CD8-positive, alpha-beta memory T cell (primary cell): ENCODE results near the gene BCL11B. TPM values are rescaled to one million over a fixed set of nuclear protein-coding genes. Genes with fewer than 3 reads are reported as not detected.
A peak's percentile ranks its signal among the peaks of the same experiment; 100 is the strongest.

Experiments
- CTCF ChIA-PET: fragments of 350-600 bp; sonication (Branson Sonifier 250); formaldehyde crosslinking; loops from one replicate; lab custom pipeline; 2021; ENCODE audit warnings: antibody characterized with exemption; lab: Charles Lee
- POLR2A ChIA-PET: fragments of 350-600 bp; sonication (Branson Sonifier 250); formaldehyde crosslinking; loops from one replicate; lab custom pipeline; 2021; ENCODE audit warnings: antibody characterized with exemption; lab: Charles Lee
- DNase-seq, 5 donors: peaks; one replicate each; pipeline versions ENCODE4 v3.0.0 to v3.0.0-alpha.2; 2020 to 2022; ENCODE audit warnings: mixed read lengths in 1 of 5
- H3K27ac ChIP-seq: one replicate; pipeline ENCODE4 v1.7.0; 2013; ENCODE audit warnings: low read depth, mild to moderate bottlenecking, low read length, moderate library complexity
- H3K27me3 ChIP-seq: 2 replicates; pipeline ENCODE4 v1.7.0; 2013; ENCODE audit warnings: low read length, mild to moderate bottlenecking; ENCODE audit not compliant: insufficient read depth, poor library complexity, severe bottlenecking
- H3K36me3 ChIP-seq: 2 replicates; pipeline ENCODE4 v1.7.0; 2013; ENCODE audit warnings: mild to moderate bottlenecking, low read length, moderate library complexity; ENCODE audit not compliant: insufficient read depth
- H3K4me1 ChIP-seq: 2 replicates; pipeline ENCODE4 v1.7.0; 2013; ENCODE audit warnings: mild to moderate bottlenecking, low read length, moderate library complexity; ENCODE audit not compliant: insufficient read depth
- H3K4me3 ChIP-seq: 2 replicates; pipeline ENCODE4 v1.7.0; 2013; ENCODE audit warnings: mild to moderate bottlenecking, low read length
- H3K9me3 ChIP-seq: 2 replicates; pipeline ENCODE4 v1.7.0; 2013; ENCODE audit warnings: mild to moderate bottlenecking, low read length
- H3K27ac Mint-ChIP-seq, 8 donors: one replicate each; pipeline ENCODE4 v1.8.0; 2020 to 2021; ENCODE audit warnings: mixed read lengths in 8 of 8, mild to moderate bottlenecking in 6 of 8, inconsistent platforms in 3 of 8, moderate library complexity in 3 of 8
- H3K27me3 Mint-ChIP-seq, 2 donors: one replicate each; pipeline ENCODE4 v1.8.0; 2020 to 2021; ENCODE audit warnings: mixed read lengths in 2 of 2, mild to moderate bottlenecking in 1 of 2, moderate library complexity in 1 of 2
- H3K36me3 Mint-ChIP-seq, 3 donors: one replicate each; pipeline ENCODE4 v1.8.0; 2020 to 2021; ENCODE audit warnings: mixed read lengths in 3 of 3, inconsistent platforms in 1 of 3, mild to moderate bottlenecking in 1 of 3
- H3K4me1 Mint-ChIP-seq, 3 donors: one replicate each; pipeline ENCODE4 v1.8.0; 2020 to 2021; ENCODE audit warnings: mixed read lengths in 3 of 3, inconsistent platforms in 1 of 3, mild to moderate bottlenecking in 1 of 3
- H3K4me3 Mint-ChIP-seq, 7 donors: one replicate each; pipeline ENCODE4 v1.8.0; 2020 to 2021; ENCODE audit warnings: mixed read lengths in 7 of 7, mild to moderate bottlenecking in 6 of 7, moderate library complexity in 4 of 7, inconsistent platforms in 2 of 7
- H3K9me3 Mint-ChIP-seq, 5 donors: one replicate each; pipeline ENCODE4 v1.8.0; 2020 to 2022; ENCODE audit warnings: mixed read lengths in 5 of 5, mild to moderate bottlenecking in 3 of 5, moderate library complexity in 2 of 5, inconsistent platforms in 1 of 5
- polyA plus RNA-seq: library from polyadenylated mRNA; unstranded; fragments of 300-500 nt; fragmentation: Illumina TruSeq; gene quantifications from one replicate; pipeline ENCODE4 v1.2.3, GENCODE V29; 2021
- total RNA-seq, 2 experiments: library from RNA; stranded (reverse); gene quantifications; one replicate each; pipeline ENCODE4 v1.2.3, GENCODE V29; 2021

Gene BCL11B
- total and polyA plus RNA-seq, 3 experiments from 2014 or later = 9.7 to 42.5 (median 42.0) TPM

DNA sequence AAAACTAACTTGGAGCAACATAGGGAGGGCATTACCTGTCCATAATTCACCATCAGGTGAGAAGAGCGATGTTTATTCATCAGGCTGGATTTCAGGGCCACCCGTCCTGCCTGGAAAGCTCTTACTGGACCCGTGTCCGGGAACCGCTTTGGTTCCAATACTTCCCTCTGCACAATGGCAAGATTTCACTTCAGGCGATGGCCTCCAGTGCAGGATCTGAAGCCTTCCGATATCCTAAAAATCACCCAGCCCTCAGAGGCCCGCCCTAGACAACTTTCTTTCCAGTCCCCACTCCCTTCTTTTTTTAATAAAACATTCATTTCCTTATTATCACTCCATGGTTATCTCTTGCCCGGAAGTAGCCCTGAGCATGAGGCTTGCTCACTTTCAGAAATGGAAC is 92.5 kb downstream of the BCL11B start:
- peak overlapping the region in 5 of 7 donors; percentile 23 to 78 (median 54) for H3K4me3 Mint-ChIP-seq
- peak in 2 of 5 donors; percentile 17 to 24 for DNase-seq
- H3K27me3 Mint-ChIP-seq = peaks cover 0 to 2% of the 10 kb centered on the region in 2 donors
- H3K9me3 ChIP-seq = no peaks in the 10 kb centered on the region
- POLR2A ChIA-PET = interaction anchor here (0.5 to 2.0 kb wide), 6 partner anchors 9 to 68 kb away, joined by 3 to 8 read pairs (median 4); no protein-coding TSS in a partner anchor
- no peaks in the 10 kb centered on the region for H3K27me3 ChIP-seq
- H3K4me1 ChIP-seq = peaks cover 63% of the 10 kb centered on the region
- CTCF ChIA-PET = interaction anchor here (1.2 to 2.4 kb wide), 3 partner anchors 12 to 15 kb away, joined by 3 to 10 read pairs (median 7); no protein-coding TSS in a partner anchor
- no peak overlapping the region for H3K4me3 ChIP-seq
- H3K4me1 Mint-ChIP-seq = peaks cover 67 to 80% (median 76%) of the 10 kb centered on the region in 3 donors
- peak overlapping the region; percentile 80 to 98 (median 92) for H3K27ac Mint-ChIP-seq
- H3K9me3 Mint-ChIP-seq = no peaks in the 10 kb centered on the region
- peaks cover 13% of the 10 kb centered on the region for H3K36me3 ChIP-seq
- peaks cover 9 to 86% (median 16%) of the 10 kb centered on the region in 3 donors for H3K36me3 Mint-ChIP-seq
- no peak overlapping the region for H3K27ac ChIP-seq

DNA sequence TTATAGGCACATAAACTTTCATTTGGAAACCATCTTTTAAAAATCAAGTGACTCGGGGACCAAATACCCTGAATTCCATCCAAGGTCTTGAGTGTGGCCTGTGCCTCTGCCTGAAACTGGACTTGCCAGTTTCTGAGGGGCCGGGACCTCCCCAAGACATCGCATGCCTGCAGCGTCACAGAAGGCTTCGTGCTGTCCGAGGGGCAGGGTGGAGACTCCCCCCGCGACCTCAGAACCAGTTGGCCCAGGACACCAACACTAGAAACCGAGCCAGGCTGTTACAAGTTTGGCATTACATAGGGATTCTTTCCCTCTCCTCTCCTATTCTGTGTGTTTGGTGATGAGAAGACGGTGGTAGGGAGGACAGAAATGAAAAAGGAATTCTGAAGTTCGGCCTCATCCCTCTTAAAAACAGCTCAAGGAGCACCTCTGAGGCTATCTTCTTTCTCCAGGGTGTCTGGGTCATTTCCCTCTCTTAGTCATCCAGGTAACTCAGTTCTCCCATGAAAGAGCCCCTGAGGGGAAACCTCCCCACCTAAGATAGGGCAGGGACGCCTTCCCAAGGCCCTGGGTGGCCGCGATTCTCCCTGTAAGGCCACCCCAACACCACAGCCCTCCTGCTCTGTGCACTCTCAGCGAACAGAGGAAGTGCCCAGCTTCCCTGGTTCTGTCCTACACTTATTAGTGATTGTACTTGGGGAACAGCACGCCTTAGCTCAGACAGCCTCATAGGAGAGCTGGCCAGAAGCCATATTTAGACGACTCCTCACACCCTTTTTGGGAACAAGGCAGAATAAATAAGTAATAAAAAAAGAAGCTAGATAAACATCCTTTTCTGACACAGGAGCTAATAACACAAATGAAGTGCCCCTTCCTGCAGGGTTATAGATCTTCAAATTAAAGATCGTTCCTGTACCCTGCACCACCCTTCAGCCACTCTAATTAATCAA is 93.8 kb downstream of the BCL11B start:
- Histone ChIP-seq H3K27me3 (no peaks in the 10 kb centered on the region), H3K27ac (no peak overlapping the region), H3K9me3 (no peaks in the 10 kb centered on the region), H3K36me3 (peaks cover 19% of the 10 kb centered on the region), H3K4me1 (peaks cover 51% of the 10 kb centered on the region), H3K4me3 (no peak overlapping the region)
- POLR2A ChIA-PET = interaction anchor here (0.6 to 2.0 kb wide), 2 partner anchors 10 to 1034 kb away, joined by 3 to 7 read pairs; no protein-coding TSS in a partner anchor
- peaks cover 0 to 2% of the 10 kb centered on the region in 2 donors for H3K27me3 Mint-ChIP-seq
- peak in 1 of 5 donors; percentile 43 for DNase-seq
- peaks cover 56 to 68% (median 67%) of the 10 kb centered on the region in 3 donors for H3K4me1 Mint-ChIP-seq
- peaks cover 0 to 2% (median 0%) of the 10 kb centered on the region in 5 donors for H3K9me3 Mint-ChIP-seq
- CTCF ChIA-PET = interaction anchor here (0.9 to 2.4 kb wide), 5 partner anchors 11 to 89 kb away, joined by 3 to 10 read pairs (median 4); no protein-coding TSS in a partner anchor
- peak overlapping the region in 4 of 7 donors; percentile 0 to 75 (median 32) for H3K4me3 Mint-ChIP-seq
- H3K36me3 Mint-ChIP-seq = peaks cover 14 to 84% (median 20%) of the 10 kb centered on the region in 3 donors
- peak overlapping the region; percentile 38 to 98 (median 89) for H3K27ac Mint-ChIP-seq

DNA sequence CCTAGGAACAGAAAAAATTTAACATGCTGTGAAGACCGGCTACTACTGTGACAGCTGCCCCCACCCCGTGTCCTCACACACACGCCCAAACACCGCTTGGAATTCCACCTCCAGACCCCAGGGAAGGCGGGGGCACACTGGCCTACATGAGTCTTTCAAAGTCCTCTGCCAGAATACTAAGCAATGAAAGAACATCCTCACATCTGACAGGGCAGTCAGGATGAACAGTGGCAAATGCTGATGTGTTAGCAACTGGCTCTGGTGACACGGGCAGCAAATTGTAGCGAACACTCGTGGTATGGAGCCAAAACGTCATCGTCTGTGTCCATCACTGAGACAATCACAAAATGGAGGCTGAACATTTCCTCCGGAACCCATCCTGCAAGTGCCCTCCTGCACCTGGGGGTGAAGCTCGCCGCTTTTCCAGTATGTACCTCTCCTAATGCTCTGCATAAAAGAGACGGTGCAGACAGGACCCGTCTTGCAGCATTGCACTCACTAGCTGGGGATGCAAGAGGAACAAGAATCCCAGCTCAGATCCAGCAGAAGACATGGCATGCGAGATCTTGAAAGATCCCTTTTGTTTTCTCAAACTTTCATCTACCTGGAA is 94.8 kb downstream of the BCL11B start:
- DNase-seq = peak in 1 of 5 donors; percentile 25
- H3K9me3 Mint-ChIP-seq = peaks cover 0 to 3% (median 0%) of the 10 kb centered on the region in 5 donors
- H3K4me3 Mint-ChIP-seq = peak overlapping the region in 3 of 7 donors; percentile 8 to 50 (median 23)
- Histone ChIP-seq H3K27ac (no peak overlapping the region), H3K27me3 (no peaks in the 10 kb centered on the region), H3K4me3 (no peak overlapping the region), H3K9me3 (no peaks in the 10 kb centered on the region), H3K36me3 (peaks cover 29% of the 10 kb centered on the region), H3K4me1 (peaks cover 44% of the 10 kb centered on the region)
- ChIA-PET POLR2A (interaction anchor here (2.0 kb wide), 1 partner anchor 11 kb away, joined by 7 read pairs; no protein-coding TSS in a partner anchor), CTCF (interaction anchor here (3.2 kb wide), 1 partner anchor 11 kb away, joined by 11 read pairs; no protein-coding TSS in a partner anchor)
- peaks cover 0 to 2% of the 10 kb centered on the region in 2 donors for H3K27me3 Mint-ChIP-seq
- H3K27ac Mint-ChIP-seq = peak overlapping the region in 7 of 8 donors; percentile 57 to 98 (median 76)
- H3K36me3 Mint-ChIP-seq = peaks cover 17 to 83% (median 27%) of the 10 kb centered on the region in 3 donors
- peaks cover 50 to 67% (median 67%) of the 10 kb centered on the region in 3 donors for H3K4me1 Mint-ChIP-seq

DNA sequence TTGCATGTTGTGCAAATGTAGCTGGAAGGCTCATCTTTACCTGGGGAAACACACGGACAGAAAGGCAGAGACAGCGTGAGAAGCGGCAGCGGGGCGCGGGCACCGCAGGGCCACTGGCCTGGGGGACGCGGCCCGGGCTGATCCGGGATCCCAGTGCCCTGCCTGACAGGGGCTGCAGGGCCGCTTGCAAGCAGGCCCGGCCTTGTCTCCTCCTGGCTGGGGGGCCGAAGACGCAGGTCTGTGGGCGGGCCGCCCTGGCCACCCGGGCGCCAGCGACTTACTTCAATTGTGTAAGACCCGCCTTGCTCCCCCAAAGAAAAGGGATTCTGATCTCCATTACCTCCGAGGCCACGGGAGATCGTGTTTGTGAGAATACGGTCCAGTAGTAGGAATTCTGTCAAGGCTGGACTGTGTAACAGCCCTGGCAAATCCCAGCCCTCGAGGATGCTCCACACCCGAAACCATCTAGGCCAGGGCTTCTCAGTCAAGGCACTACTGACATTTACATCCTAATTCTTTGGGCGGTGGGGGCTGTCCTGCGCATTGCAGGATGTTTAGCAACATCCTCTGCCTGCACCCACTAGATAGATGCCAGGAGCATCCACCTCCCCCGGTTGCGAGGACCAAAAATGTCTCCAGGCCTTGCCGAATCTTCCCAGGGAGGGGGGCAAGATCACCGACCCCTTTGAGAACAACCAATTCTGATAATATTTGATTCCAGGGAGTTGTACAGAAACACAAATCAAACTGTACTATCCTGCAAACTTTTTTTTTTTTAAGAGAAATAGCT is 95.6 kb downstream of the BCL11B start:
- H3K4me3 Mint-ChIP-seq = peak overlapping the region in 3 of 7 donors; percentile 34 to 51 (median 44)
- H3K27me3 Mint-ChIP-seq = peaks cover 0 to 2% of the 10 kb centered on the region in 2 donors
- Histone ChIP-seq H3K27me3 (no peaks in the 10 kb centered on the region), H3K9me3 (no peaks in the 10 kb centered on the region), H3K4me3 (no peak overlapping the region), H3K36me3 (peaks cover 33% of the 10 kb centered on the region), H3K27ac (no peak overlapping the region), H3K4me1 (peaks cover 38% of the 10 kb centered on the region)
- H3K4me1 Mint-ChIP-seq = peaks cover 48 to 66% (median 66%) of the 10 kb centered on the region in 3 donors
- CTCF ChIA-PET = interaction anchor here (1.1 to 3.2 kb wide), 2 partner anchors 10 to 12 kb away, joined by 3 to 11 read pairs; no protein-coding TSS in a partner anchor
- peak overlapping the region in 6 of 8 donors; percentile 21 to 92 (median 50) for H3K27ac Mint-ChIP-seq
- peaks cover 19 to 83% (median 27%) of the 10 kb centered on the region in 3 donors for H3K36me3 Mint-ChIP-seq
- H3K9me3 Mint-ChIP-seq = peaks cover 0 to 3% (median 0%) of the 10 kb centered on the region in 5 donors
- DNase-seq = peak in 1 of 5 donors; percentile 45
- POLR2A ChIA-PET = no interaction called here

DNA sequence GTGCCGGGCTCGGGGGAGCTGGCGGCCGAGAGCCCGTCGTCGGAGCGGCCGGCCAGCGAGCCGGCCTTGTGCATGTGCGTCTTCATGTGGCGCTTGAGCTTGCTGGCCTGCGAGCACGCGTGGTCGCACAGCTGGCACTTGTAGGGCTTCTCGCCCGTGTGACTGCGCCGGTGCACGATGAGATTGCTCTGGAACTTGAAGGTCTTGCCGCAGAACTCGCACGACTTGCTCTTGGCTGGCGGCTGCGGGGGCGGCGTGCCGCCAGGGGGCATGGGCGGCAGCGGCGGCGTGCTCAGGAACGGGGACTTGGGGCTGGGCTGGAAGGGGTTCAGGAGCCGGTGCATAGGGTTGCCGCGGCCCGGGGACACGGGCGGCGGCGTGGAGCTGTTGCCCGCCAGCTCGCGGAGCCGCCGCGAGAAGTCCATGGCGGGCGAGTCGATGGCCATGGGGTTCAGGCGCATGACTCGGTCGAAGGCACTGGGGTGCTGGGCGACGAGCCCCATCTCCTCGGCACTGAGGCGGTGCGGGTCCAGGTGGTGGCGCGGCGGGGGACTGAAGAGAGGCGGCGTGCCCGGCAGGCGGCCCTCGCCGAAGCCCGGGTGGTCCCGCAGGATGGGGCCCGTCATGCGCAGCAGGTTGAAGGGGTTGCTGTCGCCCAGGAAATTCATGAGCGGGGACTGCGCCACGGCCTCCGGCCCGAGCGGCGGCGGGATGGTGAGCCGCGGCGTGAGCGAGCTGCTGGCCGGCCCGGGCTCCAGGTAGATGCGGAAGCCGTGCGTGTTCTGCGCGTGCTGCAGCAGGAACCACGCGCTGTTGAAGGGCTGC is 96.5 kb downstream of the BCL11B start:
- no peak overlapping the region for H3K4me3 ChIP-seq
- peaks cover 35% of the 10 kb centered on the region for H3K4me1 ChIP-seq
- H3K36me3 ChIP-seq = peaks cover 33% of the 10 kb centered on the region
- H3K9me3 Mint-ChIP-seq = peaks cover 0 to 3% (median 0%) of the 10 kb centered on the region in 5 donors
- H3K27ac Mint-ChIP-seq = peak overlapping the region in 2 of 8 donors; percentile 21 to 54
- DNase-seq = peak in 1 of 5 donors; percentile 48
- peaks cover 24 to 83% (median 27%) of the 10 kb centered on the region in 3 donors for H3K36me3 Mint-ChIP-seq
- peaks cover 42 to 65% (median 62%) of the 10 kb centered on the region in 3 donors for H3K4me1 Mint-ChIP-seq
- H3K4me3 Mint-ChIP-seq = no peak overlapping the region
- H3K27me3 Mint-ChIP-seq = peaks cover 0 to 2% of the 10 kb centered on the region in 2 donors
- ChIA-PET POLR2A (no interaction called here), CTCF (interaction anchor here (1.1 to 3.2 kb wide), 2 partner anchors 9 to 13 kb away, joined by 3 to 11 read pairs; no protein-coding TSS in a partner anchor)
- no peaks in the 10 kb centered on the region for H3K27me3 ChIP-seq
- no peak overlapping the region for H3K27ac ChIP-seq
- no peaks in the 10 kb centered on the region for H3K9me3 ChIP-seq

DNA sequence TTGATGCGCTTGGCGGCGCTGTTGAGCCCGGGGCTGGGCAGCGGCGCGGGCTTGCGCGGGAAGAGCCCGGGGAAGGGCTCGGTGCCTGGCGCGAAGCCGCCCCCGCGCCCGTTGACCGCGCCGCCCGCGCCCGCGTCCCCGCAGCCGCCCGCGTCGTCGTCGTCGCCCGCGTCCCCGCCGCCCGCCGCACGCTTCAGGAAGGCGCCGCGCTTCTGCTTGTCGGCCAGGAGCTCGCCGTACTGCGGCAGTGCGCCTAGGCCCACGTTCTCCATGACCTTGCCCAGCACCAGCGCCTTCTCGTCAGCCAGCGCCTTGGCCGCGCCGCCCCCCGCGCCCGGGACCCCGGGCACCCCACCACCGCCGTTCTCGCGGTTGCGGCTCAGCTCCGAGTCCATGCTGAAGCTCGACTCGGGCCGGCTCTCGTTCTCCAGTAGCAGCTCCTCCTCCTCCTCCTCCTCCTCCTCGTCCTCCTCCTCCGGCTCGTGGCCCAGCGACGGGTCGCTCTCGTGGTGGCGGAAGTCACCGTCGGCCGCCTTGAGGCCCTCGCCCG is 97.2 kb downstream of the BCL11B start:
- H3K27ac Mint-ChIP-seq = no peak overlapping the region
- Histone ChIP-seq H3K4me1 (peaks cover 32% of the 10 kb centered on the region), H3K27ac (no peak overlapping the region), H3K9me3 (no peaks in the 10 kb centered on the region), H3K36me3 (peaks cover 33% of the 10 kb centered on the region), H3K4me3 (no peak overlapping the region), H3K27me3 (no peaks in the 10 kb centered on the region)
- CTCF ChIA-PET = interaction anchor here (1.1 to 3.2 kb wide), 3 partner anchors 8 to 92 kb away, joined by 3 to 11 read pairs (median 5); no protein-coding TSS in a partner anchor
- peak in 1 of 5 donors; percentile 50 for DNase-seq
- H3K36me3 Mint-ChIP-seq = peaks cover 22 to 79% (median 27%) of the 10 kb centered on the region in 3 donors
- no peaks in the 10 kb centered on the region for H3K27me3 Mint-ChIP-seq
- H3K4me3 Mint-ChIP-seq = no peak overlapping the region
- POLR2A ChIA-PET = no interaction called here
- H3K4me1 Mint-ChIP-seq = peaks cover 35 to 64% (median 55%) of the 10 kb centered on the region in 3 donors
- H3K9me3 Mint-ChIP-seq = peaks cover 0 to 3% (median 0%) of the 10 kb centered on the region in 5 donors
